Dermis blood vessel endothelial cell (primary cell): ENCODE measurements around the gene CFLAR. TPM values are rescaled to one million over a fixed set of nuclear protein-coding genes. Genes with fewer than 3 reads are reported as not detected.
"Not testable (repeated sequence)": the region's sequence is repeated elsewhere in the genome, so short reads cannot be mapped to it uniquely, and the experiment has no call there.

Experiments used
- DNase-seq: peaks from one replicate; pipeline ENCODE4 v3.0.0; 2010
- total RNA-seq: library from RNA; depleted of rRNA; stranded (reverse); fragments of >200 nt; gene quantifications from 2 replicates; pipeline ENCODE4 v1.2.3, GENCODE V29; 2014

Gene CFLAR
- total RNA-seq, 1 donor from 2014 or later = 316 TPM

DNA sequence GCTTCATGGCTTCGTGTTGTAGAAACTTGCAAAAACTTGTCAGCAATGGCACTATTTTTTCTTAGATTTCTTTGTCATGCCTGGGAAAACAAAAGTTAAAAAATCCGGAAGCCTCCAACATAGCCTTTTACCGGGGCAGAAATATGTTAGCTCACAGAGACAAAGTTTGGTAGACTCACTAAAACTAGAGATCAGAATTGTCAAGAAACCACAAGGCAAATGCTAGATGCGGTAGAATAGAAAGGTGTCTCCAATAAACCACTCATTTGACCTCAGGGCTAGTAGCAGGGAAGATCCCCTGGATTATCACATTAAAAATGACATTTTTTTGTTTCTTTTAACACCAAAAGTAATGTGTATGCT lies 67.4 kb downstream of the CFLAR start:
- no peak for DNase-seq

DNA sequence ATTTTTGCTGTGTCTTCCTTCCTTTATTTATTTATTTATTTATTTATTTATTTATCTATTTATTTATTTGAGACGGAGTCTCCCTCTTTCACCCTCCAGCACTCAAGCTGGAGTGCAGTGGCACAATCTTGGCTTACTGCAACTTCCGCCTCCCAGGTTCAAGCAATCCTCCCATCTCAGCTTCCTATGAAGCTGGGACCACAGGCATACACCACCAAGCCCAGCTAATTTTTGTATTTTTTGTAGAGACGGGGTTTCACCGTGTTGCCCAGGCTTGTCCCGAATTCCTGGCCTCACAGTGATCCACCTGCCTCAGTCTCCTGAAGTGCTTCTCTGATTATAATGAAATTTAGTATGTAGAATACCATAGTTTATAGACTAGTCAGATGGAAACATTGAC lies 67.9 kb downstream of the CFLAR start:
- peak; percentile 37 for DNase-seq

DNA sequence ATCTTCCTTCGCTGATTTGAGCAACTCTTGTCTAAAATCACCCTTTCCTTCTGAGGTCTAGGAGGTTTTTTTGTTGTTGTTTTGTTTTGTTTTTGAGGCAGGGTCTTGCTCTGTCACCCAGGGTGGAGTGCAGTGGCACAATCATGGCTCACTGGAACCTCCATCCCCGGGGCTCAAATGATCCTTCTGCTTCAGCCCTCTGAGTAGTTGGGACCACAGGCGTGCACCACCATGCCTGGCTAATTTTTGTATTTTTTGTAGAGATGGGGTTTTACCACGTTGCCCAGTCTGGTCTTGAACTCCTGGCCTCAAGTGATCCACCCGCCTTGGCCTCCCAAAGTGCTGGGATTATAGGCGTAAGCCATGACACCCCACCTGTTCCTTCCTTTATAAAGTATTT lies 68.3 kb downstream of the CFLAR start:
- not testable (repeated sequence) for DNase-seq

GRCh38 chr2:201185863-201186262 lies 69.9 kb downstream of the CFLAR start:
- DNase-seq = no peak

DNA sequence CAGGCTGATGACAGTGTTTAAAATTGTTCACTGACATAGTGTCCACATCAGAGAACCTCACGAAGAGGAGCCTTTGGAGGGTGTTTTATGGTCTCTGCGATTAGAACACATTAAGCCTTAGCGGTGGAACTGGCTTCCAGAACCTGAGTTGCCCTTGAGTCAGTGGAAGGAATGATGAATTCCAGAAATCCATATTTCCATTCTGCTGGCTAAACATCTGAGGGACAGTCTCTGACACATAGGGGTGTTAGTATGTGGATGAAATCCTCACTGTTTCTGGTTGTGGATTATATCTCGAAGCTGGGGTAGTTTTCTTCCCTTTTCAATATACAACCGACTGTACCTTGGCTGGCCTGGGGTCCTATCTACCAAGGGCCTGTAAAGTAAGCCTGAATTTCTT lies 71.0 kb downstream of the CFLAR start:
- no peak for DNase-seq

DNA sequence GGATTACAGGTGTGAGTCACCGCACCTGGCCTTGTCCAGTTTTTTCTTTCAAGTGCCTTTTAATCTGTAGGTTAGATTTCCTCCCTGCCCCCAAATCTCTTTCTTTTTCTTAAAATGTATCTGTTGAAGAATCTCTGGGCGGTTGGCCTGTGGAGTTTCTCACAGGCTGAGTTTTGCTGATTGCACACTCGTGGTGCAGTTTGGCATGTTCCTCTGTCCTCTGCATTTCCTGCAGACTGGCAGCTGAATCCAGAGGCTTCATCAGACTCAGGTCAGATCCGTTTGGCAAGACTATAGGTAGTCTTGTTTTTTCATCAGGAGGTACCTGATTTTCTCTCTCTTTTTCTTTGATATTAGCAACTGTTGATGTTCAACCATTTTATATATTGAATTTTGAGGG lies 72.5 kb downstream of the CFLAR start:
- DNase-seq = no peak

DNA sequence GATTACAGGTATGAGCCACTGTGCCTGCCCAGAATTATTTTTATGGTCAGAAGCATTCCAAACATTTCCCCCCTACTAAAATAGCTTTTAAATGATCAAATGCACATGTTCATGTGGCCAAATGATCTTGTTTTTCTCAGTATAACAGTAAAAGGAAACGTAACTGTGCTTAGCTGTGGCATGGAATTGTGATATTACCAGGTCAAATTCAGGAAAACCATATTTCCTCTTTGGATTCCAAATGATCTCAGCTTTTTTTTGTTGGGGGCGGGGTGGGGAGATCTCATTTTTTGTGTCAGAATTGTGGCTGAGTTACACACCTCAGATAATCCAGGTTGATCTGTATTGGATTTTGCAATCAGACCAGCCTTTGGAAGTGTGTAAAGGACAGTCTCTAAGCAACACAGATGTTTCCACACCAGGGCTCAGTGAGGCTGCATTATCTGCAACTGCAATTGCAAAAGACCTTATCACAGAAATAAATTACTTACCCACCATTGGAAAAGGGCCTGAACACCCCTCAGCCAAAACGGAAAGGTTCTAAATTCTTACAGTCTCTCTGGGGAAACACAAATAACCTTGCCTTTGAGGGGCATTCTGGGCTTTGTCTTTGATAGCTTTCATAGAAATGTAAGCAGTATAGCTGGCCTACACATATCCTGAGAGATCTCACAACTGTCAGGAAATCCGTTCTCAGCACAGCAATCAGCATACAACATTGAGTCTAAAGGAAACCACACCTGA lies 75.3 kb downstream of the CFLAR start:
- DNase-seq = peak; percentile 94

DNA sequence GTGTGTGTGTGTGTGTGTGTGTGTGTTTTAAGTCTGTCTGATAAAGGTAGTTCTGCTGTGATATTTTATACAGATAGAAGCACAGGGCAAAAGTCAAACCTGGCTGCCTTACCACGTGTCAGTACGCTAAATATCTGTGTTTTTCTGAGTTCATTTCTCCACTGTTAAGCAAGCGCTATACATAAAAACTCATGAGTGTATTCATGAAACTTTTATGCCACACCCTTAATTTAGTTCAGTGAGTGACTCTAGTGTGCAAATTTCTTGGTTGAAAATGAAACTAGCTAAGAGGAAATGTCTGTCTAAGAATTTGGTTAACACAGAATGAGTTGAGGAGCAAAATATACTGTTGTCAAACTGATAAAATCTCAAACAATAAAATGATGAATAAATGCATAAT lies 78.1 kb downstream of the CFLAR start:
- no peak for DNase-seq

GRCh38 chr2:201195331-201195730 lies 79.4 kb downstream of the CFLAR start:
- no peak for DNase-seq

DNA sequence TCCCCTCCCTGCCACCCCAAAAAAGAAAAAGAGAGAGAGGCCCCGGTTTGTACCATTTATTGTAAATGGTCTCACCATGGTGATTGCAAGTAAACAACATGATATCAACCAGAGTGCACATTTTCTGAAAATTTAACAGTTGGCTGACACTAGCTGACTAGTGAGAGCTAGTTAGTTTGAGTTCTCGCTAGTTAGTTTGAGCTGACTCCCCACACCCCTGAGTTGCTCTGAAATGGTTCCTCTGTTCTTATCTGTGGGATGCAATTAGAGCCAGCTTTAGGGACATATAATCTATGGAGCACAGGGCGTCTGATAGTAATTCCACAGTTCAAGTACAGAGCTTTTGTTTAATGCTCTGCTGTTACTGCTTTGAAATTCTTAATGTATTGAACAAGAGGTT lies 80.0 kb downstream of the CFLAR start:
- DNase-seq = no peak

DNA sequence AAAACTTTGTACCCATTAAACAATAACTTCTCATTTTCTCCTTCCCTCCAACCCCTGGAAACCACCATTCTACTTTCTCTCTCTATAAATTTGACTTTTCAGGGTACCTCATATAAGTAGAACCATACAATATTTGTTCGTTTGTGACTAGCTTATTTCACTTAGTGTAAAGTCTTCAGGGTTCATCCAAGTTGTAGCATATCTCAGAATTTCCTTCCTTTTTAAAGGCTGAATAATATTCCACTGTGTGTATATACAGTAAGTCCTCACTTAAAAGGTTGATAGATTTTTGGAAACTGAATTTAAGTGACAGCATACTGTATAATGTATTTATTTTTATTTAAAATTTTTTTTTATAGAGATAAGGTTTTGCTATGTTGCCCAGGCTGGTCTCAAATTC lies 80.8 kb downstream of the CFLAR start:
- DNase-seq = no peak

DNA sequence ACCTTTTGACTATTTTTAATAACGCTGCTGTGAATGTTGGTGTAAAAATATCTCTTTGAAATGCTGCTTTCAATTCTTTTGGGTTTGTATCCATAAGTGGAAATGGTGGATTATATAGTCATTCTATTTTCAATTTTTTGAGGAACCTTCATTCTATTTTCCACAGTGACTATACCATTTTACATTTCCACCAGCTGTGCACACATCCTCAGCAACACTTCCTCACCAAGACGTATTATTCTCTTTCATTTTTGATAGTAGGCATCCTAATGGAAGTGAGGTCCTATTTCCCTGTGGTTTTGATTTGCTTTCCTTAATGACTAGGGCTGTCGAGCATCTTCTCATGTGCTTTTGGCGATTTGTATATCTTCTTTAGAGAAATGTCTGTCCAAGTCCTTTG lies 81.8 kb downstream of the CFLAR start:
- no peak for DNase-seq

GRCh38 chr2:201199847-201200246 lies 83.9 kb downstream of the CFLAR start:
- no peak for DNase-seq

DNA sequence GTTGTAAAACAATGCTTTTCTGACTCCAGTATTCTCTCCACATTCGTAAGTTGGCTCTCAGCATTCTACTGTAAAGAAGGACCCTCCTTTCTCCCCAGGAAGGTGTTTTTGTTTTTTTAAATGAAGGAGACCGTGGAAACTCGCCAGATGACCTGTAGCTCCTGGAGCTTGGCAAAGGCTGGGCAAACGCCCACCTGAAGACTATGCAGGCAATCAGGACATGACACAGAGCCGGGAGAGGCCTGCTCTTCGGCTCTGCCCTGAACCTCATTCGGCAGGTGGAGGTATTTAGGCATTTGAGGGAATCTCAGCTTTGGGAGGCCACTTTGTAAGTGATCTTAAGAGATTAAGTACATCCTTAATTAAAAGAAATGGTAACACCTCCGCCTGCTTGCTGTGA lies 84.4 kb downstream of the CFLAR start:
- no peak for DNase-seq

DNA sequence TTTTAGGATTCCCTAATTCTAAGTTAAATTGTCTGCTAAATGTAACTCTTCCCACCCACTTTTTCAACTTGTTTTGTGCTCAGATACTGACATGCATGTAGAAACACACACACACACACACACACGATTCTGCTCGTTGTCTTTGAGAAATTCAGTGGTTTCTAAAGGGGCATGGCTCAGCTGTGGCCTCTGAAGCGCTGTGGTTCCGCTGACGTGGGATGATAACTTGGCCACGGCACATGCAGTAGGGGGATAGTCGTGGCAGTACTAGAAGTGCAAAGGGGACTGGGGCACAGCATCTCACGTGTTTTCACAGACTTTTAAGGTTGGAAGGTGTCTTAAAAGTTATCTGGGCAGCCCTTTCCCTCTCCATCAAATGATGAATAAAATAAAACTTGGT lies 85.4 kb downstream of the CFLAR start:
- no peak for DNase-seq

DNA sequence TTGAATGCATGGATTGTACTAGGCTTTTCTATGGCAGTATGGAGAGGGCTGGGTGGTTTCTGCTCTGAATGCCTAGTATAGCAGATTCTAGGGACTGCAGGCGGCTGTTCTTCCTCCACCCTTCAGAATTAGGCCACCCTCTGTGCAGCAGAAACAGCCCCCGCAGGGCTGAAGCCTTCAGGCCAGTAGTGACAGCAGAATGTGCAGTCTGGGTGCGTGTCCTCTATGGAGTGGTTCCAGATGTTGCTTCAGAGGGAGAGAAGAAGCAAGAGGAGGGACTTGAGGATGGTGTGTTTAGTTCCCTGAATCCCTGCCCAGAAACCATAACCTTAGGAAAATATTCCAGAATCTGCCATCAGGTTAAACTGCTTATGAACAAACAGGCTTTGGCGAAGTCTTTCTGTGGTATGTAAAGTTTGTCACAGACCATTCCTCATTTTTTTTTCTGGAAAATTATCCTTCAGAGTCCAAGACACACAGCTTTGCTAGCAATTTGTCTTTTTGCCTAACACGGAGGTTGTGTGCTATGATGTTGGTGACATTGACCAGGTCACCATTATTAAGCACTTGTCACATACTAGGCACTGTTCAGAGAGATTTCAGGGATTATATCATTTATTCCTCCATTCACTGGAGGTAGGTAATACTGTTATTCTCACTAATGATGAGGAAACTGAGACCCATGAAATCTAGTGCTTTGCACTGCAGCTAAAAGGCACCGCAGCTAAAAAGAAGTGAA lies 88.1 kb downstream of the CFLAR start:
- DNase-seq = no peak

DNA sequence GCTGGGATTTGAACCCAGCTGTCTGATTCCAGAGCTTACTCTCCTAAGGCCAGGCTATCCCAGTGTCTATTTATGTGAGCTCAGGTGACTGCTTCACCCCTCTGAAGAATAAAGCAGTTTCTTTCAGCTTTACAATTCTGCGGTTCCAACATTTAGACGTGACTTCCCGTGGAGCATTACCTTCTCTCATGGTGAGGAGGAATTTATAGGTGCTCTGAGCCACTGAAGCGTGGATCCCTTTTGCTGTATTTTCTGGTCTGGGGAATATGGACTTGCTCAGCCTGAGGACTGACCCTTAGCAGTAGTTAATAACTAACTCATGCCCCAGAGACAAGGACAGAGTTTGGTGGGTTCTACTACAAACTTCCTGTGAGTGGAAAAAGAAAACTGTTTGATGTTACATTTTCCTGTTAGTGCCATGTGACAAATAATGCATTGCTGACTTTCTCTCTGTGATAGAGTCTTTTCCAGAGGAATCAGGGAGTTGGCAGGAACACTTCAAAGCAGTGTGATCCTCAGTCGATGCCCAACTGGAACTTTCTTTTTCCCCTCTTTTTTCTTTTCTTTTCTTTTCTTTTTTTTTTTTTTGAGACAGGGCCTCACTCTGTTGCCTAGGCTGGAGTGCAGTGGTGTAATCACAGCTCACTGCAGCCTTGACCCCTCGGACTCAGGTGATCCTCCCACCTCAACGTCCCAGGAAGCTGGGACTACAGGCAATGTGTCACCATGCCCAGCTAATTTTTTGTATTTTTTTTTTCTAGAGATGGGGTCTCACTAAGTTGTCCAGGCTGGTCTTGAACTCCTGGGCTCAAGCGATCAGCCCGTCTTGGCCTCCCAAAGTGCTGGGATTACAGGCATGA lies 88.9 kb downstream of the CFLAR start:
- DNase-seq = no peak

GRCh38 chr2:201205515-201205849 lies 89.5 kb downstream of the CFLAR start:
- DNase-seq = no peak

- DNase-seq = no peak
These were observed 92.7 kb downstream of the CFLAR start for GRCh38 chr2:201208563-201209252.

- no peak for DNase-seq
These were observed 100.0 kb downstream of the CFLAR start for GRCh38 chr2:201215963-201216362.

GRCh38 chr2:201216918-201217317 lies 101.0 kb downstream of the CFLAR start:
- DNase-seq = no peak

DNA sequence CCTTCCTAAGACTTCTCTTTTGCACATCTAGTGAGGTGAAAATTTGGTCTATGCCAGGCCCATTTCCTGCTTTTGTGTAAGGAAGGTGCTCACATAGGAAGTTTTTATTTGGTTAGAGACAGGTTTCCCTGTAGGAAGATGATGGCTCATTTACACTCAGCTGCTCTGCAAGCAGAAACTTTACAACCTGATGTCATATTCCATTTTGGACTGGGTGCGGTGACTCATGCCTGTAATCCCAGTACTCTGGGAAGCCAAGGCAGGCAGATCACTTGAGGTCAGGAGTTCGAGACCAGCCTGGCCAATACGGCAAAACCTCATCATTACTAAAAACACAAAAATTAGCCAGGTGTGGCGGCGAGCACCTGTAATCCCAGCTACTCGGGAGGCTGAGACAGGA lies 102.8 kb downstream of the CFLAR start:
- peak; percentile 77 for DNase-seq
